Esophagus muscularis mucosa (tissue), 4 donors: Measurements from ENCODE around the gene FBXO10.

ENCODE experiments used
- EP300 ChIP-seq: sonication (generic); formaldehyde crosslinking; IDR thresholded peaks from one replicate; pipeline ENCODE4 v1.6.1; 2017; ENCODE audit warnings: antibody characterized with exemption
- POLR2A ChIP-seq: fragments of 450-650 bp; IDR thresholded peaks from one replicate; pipeline ENCODE4 v1.6.1; 2017; ENCODE audit warnings: antibody characterized with exemption, moderate library complexity, mild to moderate bottlenecking, low read depth
- POLR2AphosphoS5 ChIP-seq, 2 donors: sonication (generic); formaldehyde crosslinking; IDR thresholded peaks; one replicate each; pipeline ENCODE4 v1.6.1; 2017; ENCODE audit warnings: antibody characterized with exemption in 2 of 2
- TF ChIP-seq, protein P1 (sequence below), 3 experiments: fragments of 200-600 bp in 2 of 3; fragments of 450-650 bp in 1 of 3; sonication (generic) in 2 of 3; IDR thresholded peaks; one replicate each; pipeline ENCODE4 v1.5.1; 2017 to 2019; ENCODE audit warnings: antibody characterized with exemption in 3 of 3, mild to moderate bottlenecking in 2 of 3, moderate library complexity in 1 of 3

DNA sequence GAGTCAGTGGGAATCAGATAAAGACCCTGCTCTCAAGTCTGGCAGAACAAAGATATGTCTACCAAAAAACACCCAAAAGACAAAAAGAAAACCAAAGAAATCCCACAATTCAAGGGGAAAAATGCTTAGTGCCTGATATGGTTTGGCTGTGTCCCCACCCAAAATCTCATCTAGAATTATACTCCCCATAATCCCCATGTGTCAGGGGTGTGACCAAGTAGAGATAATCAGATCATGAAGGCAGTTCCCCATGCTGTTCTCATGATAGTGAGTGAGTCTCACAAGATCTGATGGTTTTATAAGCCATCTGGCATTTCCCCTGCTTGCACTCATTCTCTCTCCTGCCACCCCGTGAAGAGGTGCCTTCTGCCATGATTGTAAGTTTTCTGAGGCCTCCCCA, 13.4 kb downstream of the FBXO10 start:
- TF ChIP-seq, protein P1, sequence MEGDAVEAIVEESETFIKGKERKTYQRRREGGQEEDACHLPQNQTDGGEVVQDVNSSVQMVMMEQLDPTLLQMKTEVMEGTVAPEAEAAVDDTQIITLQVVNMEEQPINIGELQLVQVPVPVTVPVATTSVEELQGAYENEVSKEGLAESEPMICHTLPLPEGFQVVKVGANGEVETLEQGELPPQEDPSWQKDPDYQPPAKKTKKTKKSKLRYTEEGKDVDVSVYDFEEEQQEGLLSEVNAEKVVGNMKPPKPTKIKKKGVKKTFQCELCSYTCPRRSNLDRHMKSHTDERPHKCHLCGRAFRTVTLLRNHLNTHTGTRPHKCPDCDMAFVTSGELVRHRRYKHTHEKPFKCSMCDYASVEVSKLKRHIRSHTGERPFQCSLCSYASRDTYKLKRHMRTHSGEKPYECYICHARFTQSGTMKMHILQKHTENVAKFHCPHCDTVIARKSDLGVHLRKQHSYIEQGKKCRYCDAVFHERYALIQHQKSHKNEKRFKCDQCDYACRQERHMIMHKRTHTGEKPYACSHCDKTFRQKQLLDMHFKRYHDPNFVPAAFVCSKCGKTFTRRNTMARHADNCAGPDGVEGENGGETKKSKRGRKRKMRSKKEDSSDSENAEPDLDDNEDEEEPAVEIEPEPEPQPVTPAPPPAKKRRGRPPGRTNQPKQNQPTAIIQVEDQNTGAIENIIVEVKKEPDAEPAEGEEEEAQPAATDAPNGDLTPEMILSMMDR (IDR thresholded peaks at IDR 0.05) = no peak
- TF ChIP-seq EP300 = no peak
- TF ChIP-seq POLR2A = no peak
- no peak for TF ChIP-seq POLR2AphosphoS5 (IDR thresholded peaks at IDR 0.05)
